Measurements from ENCODE around the gene SYT12. TPM values are rescaled to one million over a fixed set of nuclear protein-coding genes. Genes with fewer than 3 reads are reported as not detected.

Gene SYT12
- total and polyA plus RNA-seq, 2 donors (not counting 3 experiments of a cell fraction or from before 2014, with no cell fraction given): not detected

GRCh38 chr11:67024966-67025365, 2.0 kb downstream of the SYT12 start:
- Histone ChIP-seq H2AFZ (ENCODE audit: low read depth, low read length) (no peak overlapping the region), H3K27me3 (ENCODE audit: control insufficient read depth in 2 of 2, insufficient read depth in 2 of 2, low read length in 2 of 2) (peaks cover 20 to 21% of the 10 kb centered on the region in 2 experiments), H3K9me3 (replicated peaks; ENCODE audit: control insufficient read depth, insufficient read depth, low read length) (no peaks in the 10 kb centered on the region), H3K79me2 (ENCODE audit: control insufficient read depth, insufficient read depth, low read length) (no peaks in the 10 kb centered on the region), H3K36me3 (ENCODE audit: control insufficient read depth in 2 of 2, extremely low read depth in 1 of 2, insufficient read depth in 2 of 2, low read length in 2 of 2) (no peaks in the 10 kb centered on the region), H3K4me3 (replicated peaks in 1 of 3; ENCODE audit: insufficient read depth in 1 of 3, low read depth in 1 of 3, low read length in 3 of 3) (no peak overlapping the region), H3K4me2 (ENCODE audit: insufficient read depth, low read length) (no peak overlapping the region), H3K9me1 (replicated peaks; ENCODE audit: control insufficient read depth, extremely low read depth, insufficient read depth, low read length) (no peaks in the 10 kb centered on the region), H4K20me1 (replicated peaks; ENCODE audit: control insufficient read depth, extremely low read depth, insufficient read depth, low read length) (no peaks in the 10 kb centered on the region), H3K27ac (ENCODE audit: insufficient read depth, low read depth, low read length) (no peak overlapping the region), H3K4me1 (ENCODE audit: control insufficient read depth, extremely low read depth, insufficient read depth, low read length) (peaks cover 6% of the 10 kb centered on the region), H3K9ac (replicated peaks; ENCODE audit: extremely low read depth, insufficient read depth, low read length) (no peak overlapping the region)
- FAIRE-seq (no peak), DNase-seq (ENCODE audit: low read depth, low spot score) (no peak)
- ChIA-PET CTCF (interaction anchor here (0.6 to 1.4 kb wide), 2 partner anchors 8 to 67 kb away, joined by 3 read pairs; partner anchors contain the start of gene PC), POLR2A (no interaction called here)
- BruUV-seq (replicated peaks): no TSS peak
- TF ChIP-seq JUN (IDR thresholded peaks at IDR 0.05; ENCODE audit: borderline replicate concordance, insufficient read depth, insufficient read length, low read depth): no peak
- no peak for TF ChIP-seq GATA2 (IDR thresholded peaks at IDR 0.05; ENCODE audit: insufficient read depth, insufficient read length, low read depth, low read length)
- TF ChIP-seq MAX (IDR thresholded peaks at IDR 0.05; ENCODE audit: insufficient read depth, insufficient read length): no peak
- TF ChIP-seq POLR2AphosphoS5 (IDR thresholded peaks at IDR 0.05; ENCODE audit: insufficient read depth, low read depth, low read length): no peak
- TF ChIP-seq FOS (IDR thresholded peaks at IDR 0.05; ENCODE audit: borderline replicate concordance, insufficient read depth, low read length): no peak
- no peak for TF ChIP-seq POLR2A (IDR thresholded peaks at IDR 0.05; ENCODE audit: low read depth, low read length)
- no peak for TF ChIP-seq MYC (IDR thresholded peaks at IDR 0.05; ENCODE audit: low read depth, low read length)
- TF ChIP-seq, protein P1, sequence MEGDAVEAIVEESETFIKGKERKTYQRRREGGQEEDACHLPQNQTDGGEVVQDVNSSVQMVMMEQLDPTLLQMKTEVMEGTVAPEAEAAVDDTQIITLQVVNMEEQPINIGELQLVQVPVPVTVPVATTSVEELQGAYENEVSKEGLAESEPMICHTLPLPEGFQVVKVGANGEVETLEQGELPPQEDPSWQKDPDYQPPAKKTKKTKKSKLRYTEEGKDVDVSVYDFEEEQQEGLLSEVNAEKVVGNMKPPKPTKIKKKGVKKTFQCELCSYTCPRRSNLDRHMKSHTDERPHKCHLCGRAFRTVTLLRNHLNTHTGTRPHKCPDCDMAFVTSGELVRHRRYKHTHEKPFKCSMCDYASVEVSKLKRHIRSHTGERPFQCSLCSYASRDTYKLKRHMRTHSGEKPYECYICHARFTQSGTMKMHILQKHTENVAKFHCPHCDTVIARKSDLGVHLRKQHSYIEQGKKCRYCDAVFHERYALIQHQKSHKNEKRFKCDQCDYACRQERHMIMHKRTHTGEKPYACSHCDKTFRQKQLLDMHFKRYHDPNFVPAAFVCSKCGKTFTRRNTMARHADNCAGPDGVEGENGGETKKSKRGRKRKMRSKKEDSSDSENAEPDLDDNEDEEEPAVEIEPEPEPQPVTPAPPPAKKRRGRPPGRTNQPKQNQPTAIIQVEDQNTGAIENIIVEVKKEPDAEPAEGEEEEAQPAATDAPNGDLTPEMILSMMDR (IDR thresholded peaks at IDR 0.05; ENCODE audit: extremely low read depth in 1 of 2, insufficient read depth in 1 of 2, low read depth in 1 of 2, low read length in 2 of 2): no peak
- TF ChIP-seq EZH2 (IDR thresholded peaks at IDR 0.05; ENCODE audit: borderline replicate concordance, low read depth, low read length, severe bottlenecking): no peak
- intact Hi-C loops (cut with micrococcal nuclease): loop anchor here (5.0 kb wide), 1 partner anchor 43 kb away; no protein-coding TSS in a partner anchor
- dilution Hi-C loops (cut with MboI; ENCODE audit: extremely low pct_ligation_motif_present, low sequenced_read_pairs): no loop called here
